OCI-LY7 (cell line): ENCODE measurements around the gene SPTB.

ENCODE experiments used
- EZH2phosphoT487 ChIP-seq: fragments of 200-600 bp; sonication (generic); IDR thresholded peaks from 2 replicates; pipeline ENCODE4 v1.6.1; 2018; ENCODE audit warnings: low read depth, borderline replicate concordance, mild to moderate bottlenecking, mixed run types, antibody characterized with exemption, low read length, moderate library complexity, mixed read lengths
- TF ChIP-seq, protein P1 (sequence below): fragments of 200-600 bp; sonication (generic); conservative IDR thresholded peaks from 2 replicates; pipeline ENCODE4 v1.5.1; 2014; ENCODE audit warnings: mild to moderate bottlenecking, antibody characterized with exemption, low read length, moderate library complexity, mixed read lengths

DNA sequence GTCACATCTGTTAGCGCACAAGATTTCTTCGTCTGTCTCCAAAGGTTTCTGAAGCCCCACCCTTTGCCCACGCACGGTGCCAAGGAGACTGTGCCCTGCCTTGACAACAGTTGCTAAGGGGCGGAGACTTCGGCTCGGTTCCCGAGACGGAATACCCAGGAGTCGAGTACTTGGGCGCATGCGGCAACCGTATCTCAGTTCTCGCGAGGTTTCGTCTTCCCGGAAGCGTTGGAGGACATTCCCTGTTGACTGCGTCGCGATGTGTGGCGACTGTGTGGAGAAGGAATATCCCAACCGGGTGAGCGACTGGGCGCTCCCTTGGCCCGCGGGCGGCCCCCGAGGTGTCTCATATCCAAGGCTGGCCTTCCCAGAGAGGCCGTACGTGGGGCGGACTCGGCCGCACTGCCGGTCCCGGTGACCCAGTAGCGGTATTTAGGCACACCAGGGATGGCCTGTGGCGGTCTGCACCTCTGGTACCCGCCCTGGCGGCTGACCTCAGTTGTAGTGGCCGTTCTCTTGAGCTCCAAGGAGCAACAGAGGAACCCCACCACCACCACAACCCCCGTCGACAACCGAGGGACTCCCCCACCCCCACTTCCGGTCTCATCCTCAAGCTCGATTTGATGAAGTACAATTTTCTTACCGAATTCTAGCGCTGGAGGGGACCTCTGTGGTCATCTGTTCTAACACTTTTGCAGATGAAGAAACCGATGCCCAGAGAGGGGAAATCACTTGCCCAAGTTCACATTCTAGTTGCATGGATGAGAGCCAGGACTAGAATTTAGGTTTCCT, 34.7 kb upstream of the SPTB start, which contains the start of gene CHURC1:
- TF ChIP-seq, protein P1, sequence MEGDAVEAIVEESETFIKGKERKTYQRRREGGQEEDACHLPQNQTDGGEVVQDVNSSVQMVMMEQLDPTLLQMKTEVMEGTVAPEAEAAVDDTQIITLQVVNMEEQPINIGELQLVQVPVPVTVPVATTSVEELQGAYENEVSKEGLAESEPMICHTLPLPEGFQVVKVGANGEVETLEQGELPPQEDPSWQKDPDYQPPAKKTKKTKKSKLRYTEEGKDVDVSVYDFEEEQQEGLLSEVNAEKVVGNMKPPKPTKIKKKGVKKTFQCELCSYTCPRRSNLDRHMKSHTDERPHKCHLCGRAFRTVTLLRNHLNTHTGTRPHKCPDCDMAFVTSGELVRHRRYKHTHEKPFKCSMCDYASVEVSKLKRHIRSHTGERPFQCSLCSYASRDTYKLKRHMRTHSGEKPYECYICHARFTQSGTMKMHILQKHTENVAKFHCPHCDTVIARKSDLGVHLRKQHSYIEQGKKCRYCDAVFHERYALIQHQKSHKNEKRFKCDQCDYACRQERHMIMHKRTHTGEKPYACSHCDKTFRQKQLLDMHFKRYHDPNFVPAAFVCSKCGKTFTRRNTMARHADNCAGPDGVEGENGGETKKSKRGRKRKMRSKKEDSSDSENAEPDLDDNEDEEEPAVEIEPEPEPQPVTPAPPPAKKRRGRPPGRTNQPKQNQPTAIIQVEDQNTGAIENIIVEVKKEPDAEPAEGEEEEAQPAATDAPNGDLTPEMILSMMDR, result no peak
- TF ChIP-seq EZH2phosphoT487, result no peak
